Fibroblast of skin of left biceps (primary cell): ENCODE results near the gene KIFC3.
"Not testable (repeated sequence)": the region's sequence is repeated elsewhere in the genome, so short reads cannot be mapped to it uniquely, and the experiment has no call there.

ENCODE experiments used
- DNase-seq, 2 experiments: peaks; one replicate each; pipeline ENCODE4 v3.0.0-alpha.2; 2013; ENCODE audit warnings: low read depth in 2 of 2

Gene KIFC3

DNA sequence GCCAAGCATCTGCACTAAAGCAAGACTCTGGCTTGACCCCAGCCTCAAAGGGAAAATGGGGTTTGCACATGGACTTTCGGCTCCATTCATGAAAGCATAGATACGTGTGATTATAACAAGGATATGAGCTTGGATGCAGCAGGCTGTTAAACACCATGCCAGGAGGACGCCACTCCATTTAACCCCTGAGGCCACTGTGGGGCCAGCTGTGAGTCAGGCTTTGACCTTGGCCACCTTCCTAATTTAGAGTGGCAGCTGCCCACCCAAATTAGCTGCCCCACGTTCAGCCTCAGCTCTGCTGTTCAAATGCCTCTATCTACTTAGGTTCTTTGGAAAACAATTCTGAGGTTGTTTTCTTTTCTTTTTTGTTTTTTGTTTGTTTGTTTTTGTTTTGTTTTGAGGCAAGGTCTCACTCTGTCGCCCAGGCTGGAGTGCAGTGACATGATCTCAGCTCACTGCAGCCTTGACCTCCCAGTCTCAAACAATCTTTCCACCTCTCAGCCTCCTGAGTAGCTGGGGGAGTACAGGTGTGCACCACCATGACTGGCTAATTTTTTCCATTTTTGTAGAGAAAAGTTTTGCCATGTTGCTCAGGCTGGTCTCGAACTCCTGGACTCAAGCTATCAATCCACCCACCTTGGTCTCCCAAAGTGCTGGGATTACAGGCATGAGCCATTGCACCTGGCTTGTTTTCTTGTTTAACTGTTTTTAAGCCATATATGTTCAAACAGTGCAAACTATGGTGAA is 23.2 kb upstream of the KIFC3 start:
- no peak for DNase-seq

- no peak for DNase-seq
Observed at GRCh38 chr16:57824888-57825287, 22.6 kb upstream of the KIFC3 start.

DNA sequence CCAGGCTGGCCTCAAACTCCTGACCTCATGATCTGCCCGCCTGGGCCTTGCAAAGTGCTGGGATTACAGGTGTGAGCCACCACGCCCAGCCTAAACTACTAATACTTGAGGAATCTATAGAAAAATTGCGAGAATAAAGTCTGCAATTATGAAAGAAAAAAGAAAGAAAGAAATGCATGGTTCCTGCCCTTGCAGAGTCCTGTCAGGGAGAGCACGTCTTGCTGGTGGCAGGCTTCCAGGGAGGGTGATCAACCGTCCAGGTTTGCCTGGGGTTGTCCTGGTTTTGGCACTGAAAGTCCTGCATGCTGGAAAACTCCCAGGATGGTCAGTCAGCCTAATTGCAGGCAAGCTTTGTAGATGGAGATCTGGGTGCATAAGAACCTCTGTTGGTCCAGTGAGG is 21.5 kb upstream of the KIFC3 start:
- DNase-seq = no peak

- no peak for DNase-seq
Observed at GRCh38 chr16:57822856-57823255, 20.6 kb upstream of the KIFC3 start.

- no peak for DNase-seq
Observed at GRCh38 chr16:57822018-57822553, 19.8 kb upstream of the KIFC3 start.

GRCh38 chr16:57821149-57821971 is 19.1 kb upstream of the KIFC3 start:
- DNase-seq = no peak

GRCh38 chr16:57818377-57819064 is 16.2 kb upstream of the KIFC3 start:
- no peak for DNase-seq

- DNase-seq = no peak
Observed at GRCh38 chr16:57817680-57818079, 15.4 kb upstream of the KIFC3 start.

DNA sequence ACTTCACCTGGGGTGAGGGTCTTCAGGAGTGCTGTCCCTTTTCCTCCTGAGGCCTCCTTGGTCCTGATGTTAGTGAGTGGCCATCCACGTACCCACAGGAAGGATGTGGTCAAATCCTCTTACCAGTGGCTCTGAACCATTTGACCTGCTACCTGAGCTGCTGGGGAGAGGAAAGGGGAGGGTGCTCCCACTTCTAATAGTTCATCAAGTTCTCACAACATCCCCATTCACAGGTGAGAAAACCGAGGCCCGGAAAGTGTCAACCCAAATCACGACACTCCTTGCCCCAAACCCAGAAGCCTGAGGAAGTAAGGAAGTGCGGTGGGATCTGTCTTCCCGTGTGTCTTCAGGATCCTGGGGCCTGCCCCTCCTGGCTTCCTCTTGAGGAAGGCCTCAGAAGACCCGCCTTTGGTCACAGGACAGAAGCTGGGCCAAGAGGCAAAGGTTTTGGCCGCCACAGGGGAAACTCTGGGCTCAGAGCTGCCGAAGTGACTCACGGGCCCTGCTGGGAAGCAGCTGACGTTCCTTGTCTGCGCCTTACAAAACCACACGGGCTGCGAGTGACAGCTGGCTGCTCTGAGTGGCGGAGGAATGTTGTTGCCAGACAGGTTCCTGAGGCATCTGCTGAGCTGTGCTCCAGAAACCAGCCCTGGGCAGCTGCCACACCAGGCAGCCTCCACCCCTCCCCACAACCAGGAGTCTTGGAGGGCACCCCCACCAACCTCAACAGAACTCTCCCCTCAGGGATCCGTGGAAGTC is 13.9 kb upstream of the KIFC3 start:
- peak; percentile 53 to 56 for DNase-seq

DNA sequence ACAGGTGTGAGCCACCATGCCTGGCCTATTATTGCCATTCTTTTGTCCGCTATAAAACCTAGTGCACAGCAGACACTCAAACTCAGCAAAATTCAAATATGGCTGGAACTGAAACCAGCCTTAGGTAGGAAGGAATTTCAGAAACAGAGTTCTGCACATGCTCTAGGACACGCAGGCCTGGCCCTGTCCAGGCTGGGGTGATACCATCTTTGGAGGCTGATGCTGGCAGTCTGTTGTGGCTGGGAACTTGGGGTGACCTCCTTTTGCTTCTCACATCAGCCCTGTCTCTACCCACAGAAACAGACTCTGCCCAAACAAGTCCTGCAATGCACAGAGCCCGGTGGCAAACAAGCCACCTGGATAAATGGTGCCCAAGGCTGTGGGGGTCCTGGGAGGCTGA is 12.6 kb upstream of the KIFC3 start:
- no peak for DNase-seq

GRCh38 chr16:57813466-57813865 is 11.2 kb upstream of the KIFC3 start:
- no peak for DNase-seq

DNA sequence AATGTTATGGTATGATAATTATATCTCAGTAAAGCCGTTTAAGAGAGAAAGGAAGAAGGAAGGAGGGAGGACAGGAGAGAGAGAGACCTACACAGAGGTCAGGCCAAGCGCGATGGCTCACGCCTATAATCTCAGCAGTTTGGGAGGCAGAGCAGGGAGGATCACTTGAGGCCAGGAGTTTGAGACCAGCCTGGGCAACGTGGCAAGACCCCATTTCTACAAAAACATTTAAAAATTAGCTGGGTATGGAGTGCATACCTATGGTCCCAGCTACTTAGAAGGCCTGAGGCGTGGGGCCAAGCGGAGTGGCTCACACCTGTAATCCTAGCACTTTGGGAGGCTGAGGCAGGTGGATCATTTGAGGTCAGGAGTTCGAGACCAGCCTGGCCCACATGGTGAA is 9.0 kb upstream of the KIFC3 start:
- not testable (repeated sequence) for DNase-seq

GRCh38 chr16:57810197-57811031 is 8.1 kb upstream of the KIFC3 start:
- DNase-seq = no peak

DNA sequence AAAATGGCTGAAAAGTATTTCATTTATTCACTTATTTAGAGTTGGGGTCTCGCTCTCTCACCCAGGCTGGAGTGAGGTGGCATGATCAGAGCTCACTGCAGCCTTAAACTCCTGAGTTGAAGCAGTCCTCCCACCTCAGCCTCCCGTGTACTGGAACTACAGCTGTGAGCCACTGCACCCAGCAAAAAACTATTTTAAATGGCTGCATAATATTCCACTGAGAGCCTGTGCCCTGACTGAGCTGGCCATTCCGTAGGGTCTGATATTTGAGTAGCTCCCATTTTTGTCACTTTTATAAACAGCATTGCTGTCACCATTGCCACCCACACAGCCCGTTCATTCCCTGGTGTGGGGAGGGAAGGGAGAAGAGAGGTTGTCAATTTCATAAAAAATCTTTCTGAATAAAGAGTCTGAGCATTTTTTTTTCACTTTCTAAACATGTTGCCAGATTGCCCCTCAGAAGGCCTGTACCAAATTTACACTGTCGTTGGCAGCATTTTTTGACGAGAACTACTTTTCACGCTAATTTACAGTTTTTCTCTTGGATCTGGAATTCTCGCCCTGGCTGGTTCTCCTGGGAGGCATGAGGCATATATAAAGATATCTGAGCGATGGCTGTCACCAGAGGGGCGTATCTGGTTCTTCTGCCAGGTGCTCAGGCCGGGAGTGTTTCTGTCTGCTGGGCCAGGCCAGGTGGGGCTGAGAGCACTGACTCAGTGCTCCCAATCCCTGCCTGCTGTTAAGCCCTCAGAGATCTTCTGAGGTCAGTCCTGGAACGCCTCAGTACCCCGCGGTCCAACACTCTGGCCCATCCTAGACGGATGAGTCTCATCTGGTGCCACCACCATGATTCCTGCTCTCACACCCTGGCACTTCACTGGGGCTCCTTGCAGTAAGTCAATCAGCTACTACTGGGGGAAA is 7.2 kb upstream of the KIFC3 start:
- no peak for DNase-seq

- no peak for DNase-seq
Observed at GRCh38 chr16:57808589-57809228, 6.4 kb upstream of the KIFC3 start.

GRCh38 chr16:57807968-57808528 is 5.8 kb upstream of the KIFC3 start:
- peak; percentile 82 to 84 for DNase-seq

DNA sequence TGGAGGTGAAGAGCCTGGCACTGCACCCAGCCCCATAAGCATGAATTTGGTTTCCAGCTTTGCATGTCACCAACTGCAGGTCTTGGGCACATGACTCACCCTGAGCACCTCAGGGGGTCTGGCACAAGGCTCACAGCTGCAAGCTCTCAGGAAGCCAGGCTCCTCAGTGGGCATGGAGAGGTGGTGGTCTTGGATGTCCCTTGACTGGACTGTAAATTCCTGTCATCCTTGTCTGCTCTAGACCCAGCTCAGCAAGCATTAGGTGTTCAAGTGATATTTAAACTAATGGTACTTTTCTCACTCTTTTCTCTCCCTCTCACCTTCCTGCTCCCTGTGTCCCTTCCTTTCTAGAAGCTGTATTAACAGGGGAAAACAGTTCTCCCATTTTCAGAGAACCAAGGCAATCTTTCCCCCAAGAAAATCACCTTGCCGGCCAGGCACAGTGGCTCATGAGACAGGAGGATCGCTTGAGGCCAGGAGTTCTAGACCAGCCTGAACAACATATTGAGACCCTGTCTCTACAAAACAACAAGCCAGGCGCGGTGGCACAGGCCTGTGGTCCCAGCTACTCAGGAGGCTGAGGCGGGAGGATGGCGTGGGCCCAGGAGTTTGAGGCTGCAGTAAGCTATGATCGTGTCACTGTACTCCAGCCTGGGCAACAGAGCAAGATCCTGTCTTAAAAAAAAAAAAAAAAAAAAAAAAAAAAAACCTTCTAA is 5.1 kb upstream of the KIFC3 start:
- DNase-seq = no peak

GRCh38 chr16:57805176-57805575 is 2.9 kb upstream of the KIFC3 start:
- no peak for DNase-seq
